Measurements from ENCODE around the gene GLRA2.

DNA sequence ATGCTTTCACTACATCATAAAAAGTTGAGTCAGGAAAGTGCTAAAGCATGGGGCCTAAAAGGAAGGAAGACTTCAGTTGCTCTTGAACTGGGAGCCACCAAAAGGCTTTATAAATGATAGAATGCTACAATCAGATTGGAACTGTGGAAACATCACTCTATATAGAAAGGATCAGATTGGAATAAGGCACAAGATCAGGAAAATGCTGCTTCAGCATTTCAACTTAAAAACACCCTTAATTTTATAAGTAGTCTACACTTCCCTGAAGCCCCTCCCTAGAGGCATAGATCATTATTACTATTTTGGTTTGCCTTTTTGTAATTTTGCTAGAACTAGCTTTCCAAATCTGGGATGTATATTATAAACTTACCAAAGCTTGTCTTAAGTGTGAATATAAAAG lies 172.8 kb downstream of the GLRA2 start:
- TF ChIP-seq, protein P1, sequence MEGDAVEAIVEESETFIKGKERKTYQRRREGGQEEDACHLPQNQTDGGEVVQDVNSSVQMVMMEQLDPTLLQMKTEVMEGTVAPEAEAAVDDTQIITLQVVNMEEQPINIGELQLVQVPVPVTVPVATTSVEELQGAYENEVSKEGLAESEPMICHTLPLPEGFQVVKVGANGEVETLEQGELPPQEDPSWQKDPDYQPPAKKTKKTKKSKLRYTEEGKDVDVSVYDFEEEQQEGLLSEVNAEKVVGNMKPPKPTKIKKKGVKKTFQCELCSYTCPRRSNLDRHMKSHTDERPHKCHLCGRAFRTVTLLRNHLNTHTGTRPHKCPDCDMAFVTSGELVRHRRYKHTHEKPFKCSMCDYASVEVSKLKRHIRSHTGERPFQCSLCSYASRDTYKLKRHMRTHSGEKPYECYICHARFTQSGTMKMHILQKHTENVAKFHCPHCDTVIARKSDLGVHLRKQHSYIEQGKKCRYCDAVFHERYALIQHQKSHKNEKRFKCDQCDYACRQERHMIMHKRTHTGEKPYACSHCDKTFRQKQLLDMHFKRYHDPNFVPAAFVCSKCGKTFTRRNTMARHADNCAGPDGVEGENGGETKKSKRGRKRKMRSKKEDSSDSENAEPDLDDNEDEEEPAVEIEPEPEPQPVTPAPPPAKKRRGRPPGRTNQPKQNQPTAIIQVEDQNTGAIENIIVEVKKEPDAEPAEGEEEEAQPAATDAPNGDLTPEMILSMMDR (conservative IDR thresholded peaks at IDR 0.05 in 1 of 2, IDR thresholded peaks at IDR 0.05 in 1 of 2; ENCODE audit: extremely low read depth in 1 of 2, insufficient read depth in 1 of 2, low read depth in 1 of 2, low read length in 2 of 2), result no peak
- no peak for TF ChIP-seq EZH2 (IDR thresholded peaks at IDR 0.05; ENCODE audit: borderline replicate concordance, low read length)

All from mammary epithelial cell (primary cell).